Left kidney (tissue), 2 donors: ENCODE measurements around the gene KTN1. TPM values are rescaled to one million over a fixed set of nuclear protein-coding genes. Genes with fewer than 3 reads are reported as not detected.

Experiments
- DNase-seq: peaks from one replicate; pipeline ENCODE4 v3.0.0-alpha.2; 2013
- polyA plus RNA-seq: library from polyadenylated mRNA; unstranded; fragments of 120-200 nt; gene quantifications from one replicate; pipeline ENCODE4 v1.2.1, GENCODE V29; 2013; ENCODE audit not compliant: insufficient read length

The KTN1 gene
- polyA plus RNA-seq, 1 donor: 223 TPM

DNA sequence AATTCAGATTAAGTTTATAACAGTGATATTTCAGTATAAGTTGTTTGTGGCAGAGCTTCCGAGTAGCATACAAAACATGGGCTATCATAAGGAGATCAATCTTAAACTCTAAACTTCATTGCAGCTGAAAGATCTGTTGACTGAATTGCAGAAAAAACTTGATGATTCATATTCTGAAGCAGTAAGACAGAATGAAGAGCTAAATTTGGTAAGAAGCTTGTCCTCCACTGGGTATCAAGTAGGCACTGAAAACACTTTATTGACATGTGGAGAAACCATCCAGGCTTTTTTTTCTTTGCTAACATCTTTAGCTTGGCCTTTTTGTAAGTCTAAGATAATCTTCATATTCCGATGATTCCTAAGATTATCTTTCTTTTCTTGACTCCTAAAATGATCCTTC, 93.0 kb downstream of the KTN1 start:
- no peak for DNase-seq

DNA sequence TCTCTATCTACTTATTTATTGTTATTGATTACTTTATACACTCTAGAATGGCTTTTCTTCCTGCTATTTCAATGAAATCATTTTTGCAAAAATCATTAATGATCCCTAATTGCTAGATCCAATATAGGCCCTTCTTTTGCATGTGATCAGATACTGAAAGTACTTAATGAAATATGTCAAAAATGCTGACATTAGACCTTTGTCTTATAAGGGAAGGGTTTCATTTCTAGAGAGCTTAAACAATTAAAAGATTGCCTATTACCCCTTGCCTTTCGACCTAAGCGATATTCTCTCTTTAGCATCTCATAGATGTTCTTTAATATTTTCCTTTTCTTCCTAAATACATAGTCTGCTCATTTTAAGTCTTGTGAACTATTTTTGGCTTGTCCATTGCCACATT, 101.1 kb downstream of the KTN1 start:
- no peak for DNase-seq

DNA sequence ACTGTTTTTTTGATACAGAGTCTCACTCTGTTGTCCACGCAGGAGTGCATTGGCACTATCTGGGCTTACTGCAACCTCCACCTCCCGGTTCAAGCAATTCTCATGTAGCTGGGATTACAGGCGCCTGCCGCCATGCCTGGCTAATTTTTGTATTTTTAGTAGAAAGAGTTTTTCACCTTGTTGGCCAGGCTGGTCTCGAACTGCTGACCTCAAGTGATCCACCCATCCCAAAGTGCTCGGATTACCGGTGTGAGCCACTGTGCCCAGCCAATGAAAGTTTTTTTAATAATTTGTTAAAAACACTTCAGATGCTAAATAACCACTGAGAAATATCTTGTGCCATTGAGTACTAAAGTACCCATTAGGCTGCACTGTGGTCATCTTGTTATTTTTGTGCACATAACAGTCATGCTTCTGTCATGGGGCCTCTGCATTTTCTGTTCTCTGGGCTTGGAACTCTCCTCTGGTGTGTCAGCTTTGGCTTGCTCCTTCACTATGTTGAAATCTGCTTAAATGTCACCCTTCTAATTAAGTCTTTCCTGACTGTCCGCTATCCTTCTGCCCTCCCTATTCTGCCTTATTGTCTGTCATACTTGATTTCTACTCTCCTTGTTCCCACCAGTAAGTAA, 105.1 kb downstream of the KTN1 start:
- no peak for DNase-seq

DNA sequence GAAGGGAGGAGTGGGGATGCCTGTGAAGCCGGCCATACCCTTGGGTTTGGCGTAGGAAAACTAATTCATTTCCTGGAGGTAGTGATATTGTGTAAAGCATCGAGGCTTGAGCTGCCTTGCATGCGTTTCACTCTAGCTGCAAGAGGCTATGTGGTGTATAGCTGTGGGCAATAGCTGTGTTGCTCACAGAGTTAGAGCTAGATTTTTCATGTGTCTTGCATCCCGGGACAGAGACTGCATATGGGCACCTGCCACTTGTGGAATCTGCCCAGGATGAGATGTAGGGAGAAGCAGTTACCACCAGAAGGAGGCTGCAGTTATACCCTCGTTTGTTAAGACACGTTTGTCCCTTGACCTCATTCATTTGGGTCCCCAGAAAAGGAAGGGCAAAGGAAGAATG, 106.7 kb downstream of the KTN1 start:
- no peak for DNase-seq

DNA sequence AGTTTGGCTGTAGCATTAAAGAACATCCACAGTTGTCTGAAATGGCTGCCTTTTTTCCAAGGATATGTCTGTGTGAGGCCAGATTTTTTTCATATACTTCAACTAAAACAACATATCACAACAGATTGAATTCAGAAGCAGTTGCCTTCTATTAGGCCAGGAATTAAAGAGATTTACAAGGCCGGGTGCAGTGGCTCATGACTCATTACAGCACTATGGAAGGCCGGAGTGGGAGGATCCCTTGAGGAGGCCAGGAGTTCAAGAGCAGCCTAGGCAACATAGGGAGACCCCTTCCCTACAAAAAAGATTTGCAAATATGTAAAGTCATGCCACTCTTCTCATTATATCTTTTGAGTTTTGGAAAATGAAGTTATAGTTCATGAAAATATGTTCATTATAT, 108.6 kb downstream of the KTN1 start:
- no peak for DNase-seq

DNA sequence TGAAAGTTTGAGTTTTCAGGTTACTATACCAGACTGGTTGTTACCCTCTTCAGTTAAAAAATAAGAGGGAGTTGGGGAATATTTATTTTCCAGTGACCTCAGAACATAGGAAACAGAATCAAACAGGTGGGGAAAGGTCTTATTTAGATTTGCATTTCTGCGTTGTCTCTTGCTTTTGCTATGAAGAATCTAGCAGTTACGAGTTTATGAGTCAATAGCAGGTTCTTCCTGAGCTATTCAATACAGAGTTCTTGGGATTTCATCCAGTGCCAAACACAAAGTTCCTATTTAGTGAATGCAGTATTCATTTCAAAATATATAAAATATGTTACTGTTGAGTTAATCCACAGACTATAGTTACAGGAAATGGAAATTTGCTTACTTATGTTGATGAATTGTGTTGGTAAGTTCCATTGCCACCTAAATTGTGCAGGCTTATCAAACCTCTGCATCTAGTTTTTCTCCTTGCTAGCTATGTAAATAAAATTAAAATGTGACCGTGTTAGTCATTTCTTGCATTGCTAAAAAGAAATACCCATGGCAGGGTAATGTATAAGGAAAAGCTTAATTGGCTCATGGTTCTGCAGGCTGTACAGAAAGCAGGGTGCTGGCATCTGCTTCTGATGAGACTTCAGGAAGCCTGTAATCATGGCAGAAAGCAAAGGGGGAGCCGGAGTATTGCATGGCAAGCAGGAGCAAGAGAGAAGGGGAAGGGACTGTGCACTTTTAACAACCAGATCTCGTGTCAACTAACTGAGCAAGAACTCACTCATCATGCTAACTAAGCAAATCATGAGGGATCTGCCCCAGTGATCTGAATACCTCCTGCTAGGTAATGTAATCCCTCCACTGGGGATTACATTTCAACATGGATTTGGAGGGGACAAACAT, 110.2 kb downstream of the KTN1 start:
- DNase-seq: no peak

DNA sequence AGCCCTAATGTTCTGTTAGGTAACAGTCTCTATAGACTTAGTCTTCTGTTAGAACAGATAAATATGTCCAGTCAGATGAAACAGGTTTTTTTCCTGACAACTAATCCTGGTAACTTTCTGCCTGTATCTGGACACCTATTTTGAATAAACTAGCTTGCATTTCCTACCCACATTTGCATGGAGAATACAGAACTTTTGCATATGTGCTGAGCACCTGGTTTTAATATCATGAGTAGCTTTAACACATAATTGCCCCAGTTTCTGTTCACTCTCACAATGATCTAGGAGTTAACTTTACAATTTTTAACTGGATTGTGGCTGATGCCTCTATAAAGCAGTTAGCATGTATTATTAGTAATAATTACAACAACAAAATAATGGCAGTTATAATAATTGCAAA, 111.7 kb downstream of the KTN1 start:
- no peak for DNase-seq

DNA sequence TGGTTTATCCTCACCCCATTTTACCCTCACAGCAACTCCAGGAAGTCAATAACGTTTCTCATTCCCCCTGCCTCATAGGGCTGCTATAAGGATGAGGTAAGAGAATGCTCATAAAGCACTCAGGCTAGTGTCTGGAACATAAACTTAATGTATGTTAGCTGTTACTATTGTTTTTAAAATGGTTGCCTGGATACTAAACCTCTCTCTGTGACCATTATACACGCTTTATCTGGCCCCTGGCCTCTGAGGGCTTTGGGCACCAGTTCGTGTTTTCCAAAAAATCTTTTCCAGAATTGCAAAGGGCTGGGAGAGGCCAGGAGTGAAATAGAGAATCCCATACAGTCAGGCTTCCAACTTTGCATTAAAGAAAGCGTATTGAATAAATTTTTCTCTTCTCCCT, 113.9 kb downstream of the KTN1 start:
- no peak for DNase-seq

DNA sequence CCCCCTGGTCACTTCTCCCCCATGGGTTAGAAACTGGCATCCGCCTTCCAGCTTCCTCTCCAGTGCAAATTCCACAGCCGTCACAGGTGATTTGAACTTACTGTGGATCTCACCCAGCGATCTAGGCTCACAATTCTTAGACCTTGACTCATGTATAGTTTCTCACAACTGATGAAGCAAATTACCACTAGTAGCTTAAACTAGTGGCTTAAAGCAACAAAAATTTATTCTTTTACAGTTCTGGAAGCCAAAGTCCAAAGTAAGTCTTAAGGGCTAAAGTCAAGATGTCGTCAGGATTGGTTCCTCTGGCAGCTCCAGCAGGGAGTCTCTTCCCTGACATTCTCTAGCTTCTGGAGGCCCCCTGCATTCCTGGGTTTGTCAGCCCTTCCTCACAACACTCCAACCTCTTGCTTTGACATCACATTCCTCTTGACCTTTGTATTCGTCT, 117.4 kb downstream of the KTN1 start:
- DNase-seq: no peak

DNA sequence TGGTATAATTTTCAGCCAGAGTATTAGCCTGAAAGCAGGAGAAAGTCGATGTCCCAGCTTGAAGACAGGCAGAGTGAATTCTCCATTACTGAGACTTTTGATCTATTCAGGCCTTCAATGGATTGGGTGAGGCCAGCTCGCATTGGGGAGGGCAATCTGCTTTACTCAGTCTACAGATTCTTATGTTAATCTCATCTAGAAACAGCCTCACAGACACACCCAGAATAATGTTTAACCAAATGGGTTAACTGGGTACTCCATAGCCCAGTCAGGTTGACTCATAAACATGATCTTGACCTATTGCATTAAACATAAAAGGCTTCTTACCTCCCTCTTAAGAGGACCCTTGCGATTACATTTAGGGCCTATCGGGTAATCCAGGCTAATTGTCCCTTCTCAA, 118.0 kb downstream of the KTN1 start:
- no peak for DNase-seq

DNA sequence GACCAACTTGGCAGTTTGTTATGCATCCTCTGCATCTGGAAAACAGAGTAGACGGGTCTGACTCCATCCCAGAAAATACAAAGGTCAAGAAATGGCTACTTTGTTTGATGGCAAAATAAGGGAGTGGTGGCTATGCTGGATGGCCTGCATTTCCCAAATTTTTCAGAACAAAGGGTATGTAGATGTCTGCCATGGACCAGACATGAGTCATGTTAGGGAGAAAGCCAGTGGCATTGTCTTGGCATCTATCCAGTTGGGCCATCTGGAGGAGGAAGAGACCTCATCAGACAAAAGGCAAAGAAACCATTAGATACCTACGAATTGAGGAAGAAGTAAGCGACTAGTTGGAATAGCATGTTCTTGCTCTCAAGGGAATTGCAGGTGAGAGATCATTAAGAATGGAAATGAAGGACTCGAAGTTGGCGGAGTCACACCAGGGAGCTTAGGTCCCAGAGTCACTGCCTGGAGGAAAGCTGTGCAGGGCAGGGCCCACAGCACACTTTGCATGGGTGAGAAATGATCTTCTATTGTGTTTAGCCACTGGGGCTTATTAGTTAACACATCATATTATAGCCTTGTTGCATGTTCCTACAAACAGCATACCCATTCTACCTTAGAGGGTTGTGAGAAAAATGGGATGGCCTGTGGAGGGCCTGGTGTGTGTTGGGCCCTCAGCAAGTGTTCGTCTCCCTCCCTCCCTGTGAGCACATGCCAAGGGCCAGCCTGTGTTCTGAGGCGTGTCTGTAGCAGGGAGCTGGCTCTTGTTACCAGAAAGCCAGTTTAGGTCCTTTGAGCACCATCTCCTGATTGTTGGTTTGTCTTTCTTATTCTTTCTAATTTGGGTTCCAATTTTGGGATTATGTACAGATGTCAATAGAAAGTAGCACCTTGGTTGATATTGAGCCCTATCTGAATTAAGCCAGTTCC, 119.4 kb downstream of the KTN1 start:
- no peak for DNase-seq

DNA sequence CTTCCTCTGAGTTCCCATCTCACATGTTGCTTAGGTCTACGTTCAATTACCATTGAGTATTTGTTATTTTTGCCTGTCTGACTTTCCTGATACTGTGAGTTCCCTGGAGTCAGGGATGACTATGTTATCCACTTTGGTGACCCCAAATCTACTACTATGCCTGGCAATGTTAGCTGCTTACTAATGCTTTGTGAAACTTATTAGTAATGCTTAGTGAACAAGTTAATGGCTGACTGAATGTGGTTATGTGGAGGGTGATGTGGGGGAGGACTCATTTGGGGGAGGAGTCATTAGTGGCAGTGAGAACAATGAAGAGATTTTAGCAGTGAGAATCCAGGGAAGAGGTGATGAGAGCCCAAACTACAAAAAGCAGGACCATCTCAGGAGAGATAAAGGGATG, 121.6 kb downstream of the KTN1 start:
- DNase-seq: no peak

DNA sequence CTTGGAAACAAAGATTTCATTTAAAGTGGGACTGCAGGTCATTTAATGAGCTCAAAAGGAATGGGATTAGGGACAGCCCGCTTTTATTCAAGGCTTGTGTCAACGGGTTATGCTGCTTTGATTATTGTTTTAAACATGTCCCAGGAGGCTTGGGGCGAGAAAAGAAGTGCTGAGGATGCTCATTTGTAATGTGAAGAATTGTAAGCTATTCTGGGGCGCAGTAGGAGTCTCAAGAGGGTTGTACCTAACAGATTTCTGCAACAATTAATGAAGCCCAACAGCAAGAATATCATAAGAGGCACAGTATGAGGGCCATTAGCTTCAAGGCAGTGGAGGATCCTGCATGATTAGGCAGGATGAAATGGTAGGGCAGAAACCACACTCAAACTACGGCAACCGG, 122.5 kb downstream of the KTN1 start:
- no peak for DNase-seq

DNA sequence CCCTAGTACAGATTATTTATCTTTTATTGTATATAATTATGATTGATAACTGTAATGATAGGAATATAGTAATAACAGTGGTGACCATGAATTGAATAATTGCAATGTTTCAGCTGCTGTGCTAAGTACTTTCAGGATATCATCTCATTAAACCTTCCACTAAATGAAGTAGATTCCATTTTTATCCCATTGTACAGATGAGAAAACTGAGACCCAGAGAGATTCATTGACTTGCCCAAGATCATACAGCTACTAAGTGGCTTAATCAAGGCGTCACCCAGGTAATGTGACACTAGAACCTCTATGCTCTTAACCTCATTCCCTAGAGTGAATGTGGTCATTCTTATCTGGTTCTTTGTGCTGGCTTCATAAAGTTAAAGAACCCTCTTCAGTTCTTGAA, 124.6 kb downstream of the KTN1 start:
- DNase-seq: no peak

DNA sequence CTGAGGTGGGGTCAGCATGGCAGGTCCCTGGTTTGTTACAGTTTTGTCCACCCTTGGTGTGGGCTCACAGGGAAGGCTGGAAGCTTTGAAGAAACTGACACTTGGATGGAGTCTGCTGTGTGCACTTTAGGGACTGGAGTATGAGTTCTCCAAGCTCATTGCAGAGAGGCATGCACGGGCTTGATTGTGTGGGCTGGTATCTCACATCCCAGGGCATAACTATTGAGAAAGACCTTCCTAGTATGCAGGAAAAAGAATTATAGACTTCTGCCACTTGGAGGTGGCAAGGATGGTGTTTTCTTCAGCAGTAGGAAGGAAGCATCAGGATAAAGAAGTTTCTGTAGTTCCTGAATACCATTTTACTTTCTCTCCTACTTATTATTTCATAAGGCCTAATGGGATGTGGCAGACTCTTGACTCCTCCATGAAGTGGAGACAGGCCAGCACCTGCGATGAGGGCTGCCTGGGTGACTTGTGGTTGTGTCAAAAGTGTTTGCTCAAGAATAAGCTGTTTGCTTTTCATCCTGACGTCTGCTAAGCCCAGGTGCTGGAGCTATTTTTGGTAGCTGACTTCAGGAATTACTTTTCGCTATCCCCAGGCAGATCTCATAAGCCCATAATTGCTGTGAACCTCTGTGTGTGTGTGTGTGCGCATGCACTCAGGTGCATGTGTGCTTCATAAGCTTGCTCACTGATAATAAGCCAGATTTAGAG, 125.8 kb downstream of the KTN1 start:
- no peak for DNase-seq

DNA sequence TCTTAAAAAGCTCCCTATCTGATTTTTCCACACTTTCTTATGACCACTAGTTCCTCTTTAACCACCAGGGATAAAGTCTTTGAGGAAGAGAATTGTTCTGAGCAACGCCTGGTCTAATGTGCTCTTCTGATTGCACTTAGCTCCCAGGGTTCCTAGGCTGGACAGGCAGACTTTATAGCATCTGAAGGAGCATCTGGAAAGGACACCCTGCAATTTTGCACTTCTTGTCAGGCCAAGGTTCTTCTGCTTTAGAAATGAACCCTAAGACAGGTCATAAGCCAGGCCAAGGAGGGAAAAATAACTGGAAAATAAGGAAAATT, 126.3 kb downstream of the KTN1 start:
- no peak for DNase-seq

DNA sequence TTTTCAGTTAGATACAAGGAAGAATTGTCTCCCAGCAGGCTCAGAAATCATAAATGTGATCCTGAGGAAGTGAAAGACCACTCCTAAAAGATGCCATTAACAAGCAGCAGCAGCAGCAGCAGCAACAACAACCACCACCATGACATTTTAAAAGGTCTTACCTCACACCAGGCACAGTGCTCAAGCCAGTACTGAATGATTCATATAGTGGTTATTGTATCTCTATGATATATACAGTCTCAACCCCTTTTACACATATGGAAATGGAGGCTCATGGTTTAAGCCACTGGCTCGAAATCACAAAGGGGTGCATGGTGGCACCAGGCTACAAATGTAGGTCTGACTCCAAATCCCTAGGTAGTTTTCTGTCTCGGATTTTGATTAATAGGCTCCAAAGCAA, 126.9 kb downstream of the KTN1 start:
- DNase-seq: no peak

DNA sequence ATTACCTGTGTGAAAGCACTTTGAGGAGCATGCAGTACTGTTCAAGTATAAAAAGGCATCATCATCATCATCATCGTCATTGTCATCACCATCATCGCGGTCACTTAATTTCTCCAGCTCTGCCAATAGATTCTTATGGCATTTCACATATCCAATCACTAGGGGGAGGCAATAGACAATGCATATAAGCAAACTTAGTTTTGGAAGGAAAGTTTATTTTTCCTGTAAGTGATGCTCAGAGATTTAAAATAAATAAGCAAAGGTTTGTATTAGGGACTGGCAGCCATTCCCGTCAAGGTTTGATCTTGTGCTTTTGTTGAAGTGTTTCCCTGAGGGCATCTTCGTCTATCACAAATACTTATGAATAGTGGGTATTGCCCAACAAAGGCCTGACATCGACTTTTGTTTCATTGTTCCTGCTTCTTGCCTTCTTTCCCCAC, 127.4 kb downstream of the KTN1 start:
- DNase-seq: no peak

DNA sequence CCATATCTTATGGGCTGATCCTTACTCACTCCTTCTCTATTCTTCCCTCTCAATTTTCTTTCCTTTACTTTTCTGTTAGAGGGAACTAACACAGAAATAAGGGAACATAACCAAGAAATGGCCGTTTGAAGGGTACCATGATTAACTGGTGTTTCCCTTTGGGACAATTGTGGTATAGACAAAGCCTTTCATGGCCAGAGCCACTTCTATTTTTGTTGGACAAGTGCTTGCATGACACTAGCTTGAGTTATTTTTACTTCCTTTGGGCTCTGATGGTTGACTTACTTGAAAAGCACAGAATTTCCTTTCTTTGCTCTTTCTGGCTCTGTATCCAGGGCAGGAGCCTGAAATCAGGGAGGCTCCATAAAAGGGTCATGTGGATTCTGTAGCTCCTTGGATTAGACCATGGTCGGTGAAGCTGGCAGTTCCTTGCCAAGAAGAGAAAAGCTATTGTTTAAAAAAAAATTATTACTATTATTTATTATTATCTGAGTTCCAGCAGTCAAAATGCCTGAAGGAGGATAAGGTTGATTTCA, 130.6 kb downstream of the KTN1 start:
- DNase-seq: no peak

DNA sequence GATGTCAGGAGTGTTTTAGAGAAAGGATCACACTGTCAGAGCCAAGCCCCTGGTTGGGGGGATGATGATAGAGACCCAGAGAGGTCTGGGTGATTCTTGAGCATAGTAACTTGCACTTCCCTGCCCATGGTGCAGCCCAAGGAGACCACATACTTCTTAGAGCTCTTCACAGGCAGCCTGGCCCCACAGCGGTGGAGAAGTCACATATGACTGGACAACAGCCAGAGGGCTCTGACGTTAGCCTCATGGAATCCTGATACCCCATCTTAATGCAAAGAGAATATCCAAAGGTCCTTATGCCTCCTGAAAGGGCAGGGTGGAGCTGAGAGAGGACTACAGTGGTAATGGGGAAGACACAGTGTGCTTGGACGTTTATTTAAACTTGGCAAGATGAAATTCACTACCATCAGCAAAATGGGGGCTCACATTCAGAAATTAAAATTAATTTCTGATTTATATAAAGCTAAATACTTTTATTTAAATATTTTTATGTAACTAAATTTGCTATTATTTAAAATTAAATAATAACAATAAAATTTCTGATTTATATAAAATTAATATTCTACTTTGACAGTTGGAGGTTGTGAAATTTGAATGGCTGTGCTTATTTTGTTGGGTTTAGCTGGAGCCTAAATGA, 131.3 kb downstream of the KTN1 start:
- no peak for DNase-seq

DNA sequence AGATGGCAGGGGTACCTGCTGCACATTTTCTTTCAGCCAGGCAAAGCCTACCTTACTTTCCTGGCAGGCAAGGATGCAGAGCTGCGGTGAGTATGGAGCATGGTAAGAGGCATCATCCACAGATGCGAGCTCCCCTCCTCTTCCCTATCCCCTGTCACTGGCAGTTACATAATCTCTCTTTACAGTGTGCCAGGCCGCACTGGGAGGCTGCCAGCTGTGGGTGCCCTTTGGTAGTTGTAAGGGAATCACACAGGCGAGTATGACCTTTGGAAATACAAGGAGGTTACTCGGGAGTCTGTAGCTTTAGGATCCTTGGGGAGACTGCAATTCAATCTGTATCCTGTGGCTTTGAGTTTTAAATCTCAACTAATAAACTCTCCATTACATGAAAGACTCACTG, 132.5 kb downstream of the KTN1 start:
- no peak for DNase-seq
